Adrenal gland (tissue), 5 donors: ENCODE results near the gene ARSJ.

Experiments
- POLR2A ChIP-seq, 2 donors: fragments of 450-650 bp; IDR thresholded peaks; one replicate each; pipeline ENCODE4 v1.6.1; 2017; ENCODE audit warnings: antibody characterized with exemption in 2 of 2, mild to moderate bottlenecking in 2 of 2, moderate library complexity in 1 of 2
- TF ChIP-seq, protein P1 (sequence below), 6 experiments: fragments of 450-650 bp in 4 of 6; fragments of 200-600 bp in 2 of 6; sonication (generic) in 1 of 6; IDR thresholded peaks; 1 replicate in 5 of 6; 2 replicates in 1 of 6; pipeline versions ENCODE4 v1.5.1 to v1.8.0; 2016 to 2021; ENCODE audit warnings: antibody characterized with exemption in 6 of 6, mild to moderate bottlenecking in 2 of 6, moderate library complexity in 1 of 6
- donor health status: DM: no; HTN: no; CAD: no.

DNA sequence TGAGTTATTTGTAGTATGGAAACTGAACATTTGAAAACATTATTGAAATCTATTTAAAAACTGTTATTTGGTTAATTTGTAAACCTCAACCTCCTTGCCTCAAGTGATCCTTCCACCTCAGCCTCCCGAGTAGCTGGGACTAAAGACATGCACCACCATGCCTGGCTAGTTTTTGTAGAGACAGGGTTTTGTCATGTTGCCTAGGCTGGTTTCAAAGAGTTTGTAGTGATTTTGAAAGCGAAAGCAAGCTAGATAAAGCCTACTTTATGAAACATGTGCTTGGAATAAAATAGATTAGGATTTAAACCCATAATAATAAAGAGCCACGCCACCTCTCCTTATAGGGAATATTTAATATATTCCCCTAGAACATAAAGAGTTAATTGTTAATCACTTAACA, 23.5 kb downstream of the ARSJ start:
- TF ChIP-seq, protein P1, sequence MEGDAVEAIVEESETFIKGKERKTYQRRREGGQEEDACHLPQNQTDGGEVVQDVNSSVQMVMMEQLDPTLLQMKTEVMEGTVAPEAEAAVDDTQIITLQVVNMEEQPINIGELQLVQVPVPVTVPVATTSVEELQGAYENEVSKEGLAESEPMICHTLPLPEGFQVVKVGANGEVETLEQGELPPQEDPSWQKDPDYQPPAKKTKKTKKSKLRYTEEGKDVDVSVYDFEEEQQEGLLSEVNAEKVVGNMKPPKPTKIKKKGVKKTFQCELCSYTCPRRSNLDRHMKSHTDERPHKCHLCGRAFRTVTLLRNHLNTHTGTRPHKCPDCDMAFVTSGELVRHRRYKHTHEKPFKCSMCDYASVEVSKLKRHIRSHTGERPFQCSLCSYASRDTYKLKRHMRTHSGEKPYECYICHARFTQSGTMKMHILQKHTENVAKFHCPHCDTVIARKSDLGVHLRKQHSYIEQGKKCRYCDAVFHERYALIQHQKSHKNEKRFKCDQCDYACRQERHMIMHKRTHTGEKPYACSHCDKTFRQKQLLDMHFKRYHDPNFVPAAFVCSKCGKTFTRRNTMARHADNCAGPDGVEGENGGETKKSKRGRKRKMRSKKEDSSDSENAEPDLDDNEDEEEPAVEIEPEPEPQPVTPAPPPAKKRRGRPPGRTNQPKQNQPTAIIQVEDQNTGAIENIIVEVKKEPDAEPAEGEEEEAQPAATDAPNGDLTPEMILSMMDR (IDR thresholded peaks at IDR 0.05): no peak
- TF ChIP-seq POLR2A (IDR thresholded peaks at IDR 0.05): no peak
